ENCODE measurements around the gene GPNMB. TPM values are rescaled to one million over a fixed set of nuclear protein-coding genes. Genes with fewer than 3 reads are reported as not detected.
"Not testable (repeated sequence)": the region's sequence is repeated elsewhere in the genome, so short reads cannot be mapped to it uniquely, and the experiment has no call there.

Gene GPNMB
- total RNA-seq, 1 donor from 2014 or later: 183 TPM

GRCh38 chr7:23298885-23299769 is 52.6 kb downstream of the GPNMB start, which contains the start of gene MALSU1:
MALSU1 (plus strand) TSS chr7:23299339; CDS start chr7:23299353, 14 bp downstream.
- DNase-seq (ENCODE audit: low spot score): peak; percentile 97

GRCh38 chr7:23299770-23300300 is 53.3 kb downstream of the GPNMB start:
- no peak for DNase-seq (ENCODE audit: low spot score)

- DNase-seq (ENCODE audit: low spot score): no peak
Measured at GRCh38 chr7:23306936-23307521, 60.5 kb downstream of the GPNMB start.

- no peak for DNase-seq (ENCODE audit: low spot score)
Measured at GRCh38 chr7:23308754-23309153, 62.2 kb downstream of the GPNMB start.

- DNase-seq (ENCODE audit: low spot score): not testable (repeated sequence)
Measured at GRCh38 chr7:23312141-23312540, 65.6 kb downstream of the GPNMB start.

GRCh38 chr7:23315366-23315765 is 68.8 kb downstream of the GPNMB start:
- no peak for DNase-seq (ENCODE audit: low spot score)

Other genes starting within 250 kb of the GPNMB start
- 70.5 TPM for gene HYCC1, start 232.6 kb upstream of the GPNMB start, total RNA-seq
- gene KLHL7, start 141.0 kb upstream of the GPNMB start, total RNA-seq: 18.9 TPM
- 20.8 TPM for gene NUP42, start 64.7 kb upstream of the GPNMB start, total RNA-seq
- 56.2 TPM for gene MALSU1, start 52.6 kb downstream of the GPNMB start, total RNA-seq
- gene IGF2BP3, start 223.7 kb downstream of the GPNMB start, total RNA-seq: 1.2 TPM

Data from mesenteric fat pad (tissue), 1 donor.